ENCODE results near the gene CCNE1.

- TF ChIP-seq CTCF (conservative IDR thresholded peaks at IDR 0.05; ENCODE audit: low read depth, low read length) (no peak), EZH2 (IDR thresholded peaks at IDR 0.05; ENCODE audit: borderline replicate concordance, low read depth, low read length, poor library complexity, severe bottlenecking) (no peak)
These were observed 41.8 kb upstream of the CCNE1 start for GRCh38 chr19:29769997-29770396.

Data from A673 (cell line).